HepG2 (cell line): ENCODE measurements around the gene ITLN2.

Source experiments
- MAFF ChIP-seq: IDR thresholded peaks from 2 replicates; pipeline ENCODE4 v1.6.1; 2011; ENCODE audit warnings: low read depth, low read length, improper control_type of control experiment
- NFYC ChIP-seq: IDR thresholded peaks from 2 replicates; pipeline ENCODE4 v1.6.1; 2016; ENCODE audit warnings: missing genetic modification reagents, missing compliant biosample characterization
- SAFB2 ChIP-seq: sonication (generic); formaldehyde crosslinking; IDR thresholded peaks from 2 replicates; pipeline ENCODE4 v1.5.1; 2020; ENCODE audit warnings: missing genetic modification reagents, low read depth, mild to moderate bottlenecking, borderline replicate concordance
- ZHX1 ChIP-seq: sonication (generic); formaldehyde crosslinking; IDR thresholded peaks from 2 replicates; pipeline ENCODE4 v1.8.1; 2022; ENCODE audit warnings: low read depth, mild to moderate bottlenecking, missing genetic modification reagents
- ZNF292 ChIP-seq: sonication (generic); formaldehyde crosslinking; IDR thresholded peaks from 2 replicates; pipeline ENCODE4 v1.8.1; 2022; ENCODE audit warnings: mild to moderate bottlenecking, low read depth, missing genetic modification reagents, borderline replicate concordance
- ZNF331 ChIP-seq: sonication (generic); formaldehyde crosslinking; IDR thresholded peaks from 2 replicates; pipeline ENCODE4 v1.4.0; 2020; ENCODE audit warnings: missing genetic modification reagents
- TF ChIP-seq, protein P1 (sequence below): sonication (generic); formaldehyde crosslinking; IDR thresholded peaks from 2 replicates; pipeline ENCODE4 v1.4.0; 2020; ENCODE audit warnings: low read depth, missing genetic modification reagents
- TF ChIP-seq, protein P2 (sequence below): sonication (generic); formaldehyde crosslinking; IDR thresholded peaks from 2 replicates; pipeline ENCODE4 v1.5.0; 2020; ENCODE audit warnings: mild to moderate bottlenecking, missing genetic modification reagents, moderate library complexity
- TF ChIP-seq, protein P3 (sequence below): sonication (generic); formaldehyde crosslinking; IDR thresholded peaks from 2 replicates; pipeline ENCODE4 v1.8.1; 2023; ENCODE audit warnings: missing genetic modification reagents, inconsistent platforms, borderline replicate concordance
- TF ChIP-seq, protein P4 (sequence below), 2 experiments: IDR thresholded peaks; 2 replicates each; pipeline ENCODE4 v1.6.1; 2011 to 2012; ENCODE audit warnings: low read length in 2 of 2, borderline replicate concordance in 1 of 2, low read depth in 1 of 2, mild to moderate bottlenecking in 1 of 2, moderate library complexity in 1 of 2

DNA sequence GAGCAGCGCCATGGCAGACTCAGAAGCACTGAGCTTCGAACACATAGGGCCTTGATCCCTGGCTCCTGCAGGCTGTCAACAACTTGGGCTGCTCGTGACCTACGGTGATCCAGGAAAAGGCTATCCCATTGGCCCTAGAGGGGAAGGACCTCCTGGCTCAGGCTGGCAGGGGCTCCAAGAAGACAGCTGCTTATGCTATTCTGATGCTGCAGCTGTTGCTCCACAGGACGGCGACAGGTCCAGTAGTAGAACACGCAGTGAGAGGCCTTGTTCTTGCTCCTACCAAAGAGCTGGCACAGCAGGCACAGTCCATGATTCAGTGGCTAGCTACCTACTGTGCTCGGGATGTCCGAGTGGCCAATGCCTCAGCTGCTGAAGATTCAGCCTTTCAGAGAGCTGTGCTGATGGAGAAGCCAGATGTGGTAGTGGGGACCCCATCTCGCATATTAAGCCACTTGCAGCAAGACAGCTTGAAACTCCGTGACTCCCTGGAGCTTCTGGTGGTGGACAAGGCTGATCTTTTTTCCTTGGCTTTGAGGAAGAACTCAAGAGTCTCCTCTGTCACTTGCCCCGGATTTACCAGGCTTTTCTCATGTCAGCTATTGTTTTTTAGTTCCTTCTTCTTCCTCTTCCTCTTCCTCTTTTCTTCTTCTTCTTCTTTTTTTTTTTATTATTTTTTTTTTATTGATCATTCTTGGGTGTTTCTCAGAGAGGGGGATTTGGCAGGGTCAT, 18.9 kb downstream of the ITLN2 start:
- TF ChIP-seq SAFB2 (CRISPR knock-in tag): no peak
- no peak for TF ChIP-seq MAFF
- TF ChIP-seq NFYC: no peak
- no peak for TF ChIP-seq ZHX1
- TF ChIP-seq, protein P1, sequence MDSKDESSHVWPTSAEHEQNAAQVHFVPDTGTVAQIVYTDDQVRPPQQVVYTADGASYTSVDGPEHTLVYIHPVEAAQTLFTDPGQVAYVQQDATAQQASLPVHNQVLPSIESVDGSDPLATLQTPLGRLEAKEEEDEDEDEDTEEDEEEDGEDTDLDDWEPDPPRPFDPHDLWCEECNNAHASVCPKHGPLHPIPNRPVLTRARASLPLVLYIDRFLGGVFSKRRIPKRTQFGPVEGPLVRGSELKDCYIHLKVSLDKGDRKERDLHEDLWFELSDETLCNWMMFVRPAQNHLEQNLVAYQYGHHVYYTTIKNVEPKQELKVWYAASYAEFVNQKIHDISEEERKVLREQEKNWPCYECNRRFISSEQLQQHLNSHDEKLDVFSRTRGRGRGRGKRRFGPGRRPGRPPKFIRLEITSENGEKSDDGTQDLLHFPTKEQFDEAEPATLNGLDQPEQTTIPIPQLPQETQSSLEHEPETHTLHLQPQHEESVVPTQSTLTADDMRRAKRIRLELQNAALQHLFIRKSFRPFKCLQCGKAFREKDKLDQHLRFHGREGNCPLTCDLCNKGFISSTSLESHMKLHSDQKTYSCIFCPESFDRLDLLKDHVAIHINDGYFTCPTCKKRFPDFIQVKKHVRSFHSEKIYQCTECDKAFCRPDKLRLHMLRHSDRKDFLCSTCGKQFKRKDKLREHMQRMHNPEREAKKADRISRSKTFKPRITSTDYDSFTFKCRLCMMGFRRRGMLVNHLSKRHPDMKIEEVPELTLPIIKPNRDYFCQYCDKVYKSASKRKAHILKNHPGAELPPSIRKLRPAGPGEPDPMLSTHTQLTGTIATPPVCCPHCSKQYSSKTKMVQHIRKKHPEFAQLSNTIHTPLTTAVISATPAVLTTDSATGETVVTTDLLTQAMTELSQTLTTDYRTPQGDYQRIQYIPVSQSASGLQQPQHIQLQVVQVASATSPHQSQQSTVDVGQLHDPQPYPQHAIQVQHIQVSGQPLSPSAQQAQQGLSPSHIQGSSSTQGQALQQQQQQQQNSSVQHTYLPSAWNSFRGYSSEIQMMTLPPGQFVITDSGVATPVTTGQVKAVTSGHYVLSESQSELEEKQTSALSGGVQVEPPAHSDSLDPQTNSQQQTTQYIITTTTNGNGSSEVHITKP: no peak
- no peak for TF ChIP-seq ZNF292
- TF ChIP-seq, protein P2, sequence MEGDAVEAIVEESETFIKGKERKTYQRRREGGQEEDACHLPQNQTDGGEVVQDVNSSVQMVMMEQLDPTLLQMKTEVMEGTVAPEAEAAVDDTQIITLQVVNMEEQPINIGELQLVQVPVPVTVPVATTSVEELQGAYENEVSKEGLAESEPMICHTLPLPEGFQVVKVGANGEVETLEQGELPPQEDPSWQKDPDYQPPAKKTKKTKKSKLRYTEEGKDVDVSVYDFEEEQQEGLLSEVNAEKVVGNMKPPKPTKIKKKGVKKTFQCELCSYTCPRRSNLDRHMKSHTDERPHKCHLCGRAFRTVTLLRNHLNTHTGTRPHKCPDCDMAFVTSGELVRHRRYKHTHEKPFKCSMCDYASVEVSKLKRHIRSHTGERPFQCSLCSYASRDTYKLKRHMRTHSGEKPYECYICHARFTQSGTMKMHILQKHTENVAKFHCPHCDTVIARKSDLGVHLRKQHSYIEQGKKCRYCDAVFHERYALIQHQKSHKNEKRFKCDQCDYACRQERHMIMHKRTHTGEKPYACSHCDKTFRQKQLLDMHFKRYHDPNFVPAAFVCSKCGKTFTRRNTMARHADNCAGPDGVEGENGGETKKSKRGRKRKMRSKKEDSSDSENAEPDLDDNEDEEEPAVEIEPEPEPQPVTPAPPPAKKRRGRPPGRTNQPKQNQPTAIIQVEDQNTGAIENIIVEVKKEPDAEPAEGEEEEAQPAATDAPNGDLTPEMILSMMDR: no peak
- TF ChIP-seq, protein P3, sequence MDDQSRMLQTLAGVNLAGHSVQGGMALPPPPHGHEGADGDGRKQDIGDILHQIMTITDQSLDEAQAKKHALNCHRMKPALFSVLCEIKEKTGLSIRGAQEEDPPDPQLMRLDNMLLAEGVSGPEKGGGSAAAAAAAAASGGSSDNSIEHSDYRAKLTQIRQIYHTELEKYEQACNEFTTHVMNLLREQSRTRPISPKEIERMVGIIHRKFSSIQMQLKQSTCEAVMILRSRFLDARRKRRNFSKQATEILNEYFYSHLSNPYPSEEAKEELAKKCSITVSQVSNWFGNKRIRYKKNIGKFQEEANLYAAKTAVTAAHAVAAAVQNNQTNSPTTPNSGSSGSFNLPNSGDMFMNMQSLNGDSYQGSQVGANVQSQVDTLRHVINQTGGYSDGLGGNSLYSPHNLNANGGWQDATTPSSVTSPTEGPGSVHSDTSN (CRISPR knock-in tag): no peak
- TF ChIP-seq, protein P4, sequence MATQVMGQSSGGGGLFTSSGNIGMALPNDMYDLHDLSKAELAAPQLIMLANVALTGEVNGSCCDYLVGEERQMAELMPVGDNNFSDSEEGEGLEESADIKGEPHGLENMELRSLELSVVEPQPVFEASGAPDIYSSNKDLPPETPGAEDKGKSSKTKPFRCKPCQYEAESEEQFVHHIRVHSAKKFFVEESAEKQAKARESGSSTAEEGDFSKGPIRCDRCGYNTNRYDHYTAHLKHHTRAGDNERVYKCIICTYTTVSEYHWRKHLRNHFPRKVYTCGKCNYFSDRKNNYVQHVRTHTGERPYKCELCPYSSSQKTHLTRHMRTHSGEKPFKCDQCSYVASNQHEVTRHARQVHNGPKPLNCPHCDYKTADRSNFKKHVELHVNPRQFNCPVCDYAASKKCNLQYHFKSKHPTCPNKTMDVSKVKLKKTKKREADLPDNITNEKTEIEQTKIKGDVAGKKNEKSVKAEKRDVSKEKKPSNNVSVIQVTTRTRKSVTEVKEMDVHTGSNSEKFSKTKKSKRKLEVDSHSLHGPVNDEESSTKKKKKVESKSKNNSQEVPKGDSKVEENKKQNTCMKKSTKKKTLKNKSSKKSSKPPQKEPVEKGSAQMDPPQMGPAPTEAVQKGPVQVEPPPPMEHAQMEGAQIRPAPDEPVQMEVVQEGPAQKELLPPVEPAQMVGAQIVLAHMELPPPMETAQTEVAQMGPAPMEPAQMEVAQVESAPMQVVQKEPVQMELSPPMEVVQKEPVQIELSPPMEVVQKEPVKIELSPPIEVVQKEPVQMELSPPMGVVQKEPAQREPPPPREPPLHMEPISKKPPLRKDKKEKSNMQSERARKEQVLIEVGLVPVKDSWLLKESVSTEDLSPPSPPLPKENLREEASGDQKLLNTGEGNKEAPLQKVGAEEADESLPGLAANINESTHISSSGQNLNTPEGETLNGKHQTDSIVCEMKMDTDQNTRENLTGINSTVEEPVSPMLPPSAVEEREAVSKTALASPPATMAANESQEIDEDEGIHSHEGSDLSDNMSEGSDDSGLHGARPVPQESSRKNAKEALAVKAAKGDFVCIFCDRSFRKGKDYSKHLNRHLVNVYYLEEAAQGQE (IDR thresholded peaks at IDR 0.05; ENCODE audit: borderline replicate concordance in 1 of 2, low read depth in 1 of 2, low read length in 2 of 2): no peak
- TF ChIP-seq ZNF331 (CRISPR knock-in tag): no peak
